Nephron progenitor cell (in vitro differentiated cells): ENCODE data around the gene SMYD4.
"Not testable (repeated sequence)": the region's sequence is repeated elsewhere in the genome, so short reads cannot be mapped to it uniquely, and the experiment has no call there.

Source experiments
- DNase-seq: peaks from one replicate; pipeline ENCODE4 v3.0.0; 2021
- H3K27ac Mint-ChIP-seq: 2 replicates; pipeline ENCODE4 v1.8.0; 2021; ENCODE audit warnings: mild to moderate bottlenecking, moderate library complexity, mixed read lengths
- H3K27me3 Mint-ChIP-seq: 2 replicates; pipeline ENCODE4 v1.8.0; 2021; ENCODE audit warnings: mild to moderate bottlenecking, low read depth, mixed read lengths; ENCODE audit not compliant: poor library complexity
- H3K36me3 Mint-ChIP-seq: 2 replicates; pipeline ENCODE4 v1.8.0; 2021; ENCODE audit warnings: low read depth, mixed read lengths
- H3K4me1 Mint-ChIP-seq: 2 replicates; pipeline ENCODE4 v1.8.0; 2021; ENCODE audit warnings: mixed read lengths
- H3K4me3 Mint-ChIP-seq: 2 replicates; pipeline ENCODE4 v1.8.0; 2021; ENCODE audit warnings: mild to moderate bottlenecking, moderate library complexity, mixed read lengths
- H3K9me3 Mint-ChIP-seq: 2 replicates; pipeline ENCODE4 v1.8.0; 2021; ENCODE audit warnings: mild to moderate bottlenecking, moderate library complexity, mixed read lengths
- TF ChIP-seq, protein P1 (sequence below): fragments of 200-600 bp; sonication (generic); IDR thresholded peaks from 2 replicates; pipeline ENCODE4 v1.5.0; 2021; ENCODE audit warnings: antibody characterized with exemption

The SMYD4 gene

DNA sequence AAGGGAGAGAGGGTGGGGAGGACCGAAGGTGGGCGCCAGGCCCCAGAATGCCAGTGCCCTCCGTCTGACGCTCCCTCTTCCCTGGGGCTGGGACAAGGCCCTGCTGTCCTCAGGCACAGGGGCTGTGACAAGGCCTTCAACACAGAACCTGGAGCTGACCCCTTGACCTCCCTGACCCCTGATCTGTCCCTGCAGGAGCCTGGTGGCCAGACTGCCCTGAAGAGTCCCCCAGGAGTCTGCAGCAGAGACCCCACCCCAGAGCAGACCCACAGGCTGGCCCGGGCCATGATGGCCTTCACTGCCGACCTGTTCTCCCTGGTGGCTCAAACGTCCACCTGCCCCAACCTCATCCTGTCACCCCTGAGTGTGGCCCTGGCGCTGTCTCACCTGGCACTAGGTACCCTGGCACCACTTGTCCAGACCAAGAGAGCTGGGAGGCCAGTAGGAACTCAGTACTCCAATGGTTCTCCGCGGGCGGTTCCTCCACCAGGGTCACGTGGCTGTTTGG, 84.1 kb downstream of the SMYD4 start:
- Mint-ChIP-seq H3K36me3 (no peaks in the 10 kb centered on the region), H3K4me3 (no peak overlapping the region), H3K4me1 (peaks cover 19% of the 10 kb centered on the region), H3K27me3 (peaks cover 7% of the 10 kb centered on the region), H3K9me3 (peaks cover 15% of the 10 kb centered on the region), H3K27ac (no peak overlapping the region)
- DNase-seq: no peak
- TF ChIP-seq, protein P1, sequence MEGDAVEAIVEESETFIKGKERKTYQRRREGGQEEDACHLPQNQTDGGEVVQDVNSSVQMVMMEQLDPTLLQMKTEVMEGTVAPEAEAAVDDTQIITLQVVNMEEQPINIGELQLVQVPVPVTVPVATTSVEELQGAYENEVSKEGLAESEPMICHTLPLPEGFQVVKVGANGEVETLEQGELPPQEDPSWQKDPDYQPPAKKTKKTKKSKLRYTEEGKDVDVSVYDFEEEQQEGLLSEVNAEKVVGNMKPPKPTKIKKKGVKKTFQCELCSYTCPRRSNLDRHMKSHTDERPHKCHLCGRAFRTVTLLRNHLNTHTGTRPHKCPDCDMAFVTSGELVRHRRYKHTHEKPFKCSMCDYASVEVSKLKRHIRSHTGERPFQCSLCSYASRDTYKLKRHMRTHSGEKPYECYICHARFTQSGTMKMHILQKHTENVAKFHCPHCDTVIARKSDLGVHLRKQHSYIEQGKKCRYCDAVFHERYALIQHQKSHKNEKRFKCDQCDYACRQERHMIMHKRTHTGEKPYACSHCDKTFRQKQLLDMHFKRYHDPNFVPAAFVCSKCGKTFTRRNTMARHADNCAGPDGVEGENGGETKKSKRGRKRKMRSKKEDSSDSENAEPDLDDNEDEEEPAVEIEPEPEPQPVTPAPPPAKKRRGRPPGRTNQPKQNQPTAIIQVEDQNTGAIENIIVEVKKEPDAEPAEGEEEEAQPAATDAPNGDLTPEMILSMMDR: no peak

DNA sequence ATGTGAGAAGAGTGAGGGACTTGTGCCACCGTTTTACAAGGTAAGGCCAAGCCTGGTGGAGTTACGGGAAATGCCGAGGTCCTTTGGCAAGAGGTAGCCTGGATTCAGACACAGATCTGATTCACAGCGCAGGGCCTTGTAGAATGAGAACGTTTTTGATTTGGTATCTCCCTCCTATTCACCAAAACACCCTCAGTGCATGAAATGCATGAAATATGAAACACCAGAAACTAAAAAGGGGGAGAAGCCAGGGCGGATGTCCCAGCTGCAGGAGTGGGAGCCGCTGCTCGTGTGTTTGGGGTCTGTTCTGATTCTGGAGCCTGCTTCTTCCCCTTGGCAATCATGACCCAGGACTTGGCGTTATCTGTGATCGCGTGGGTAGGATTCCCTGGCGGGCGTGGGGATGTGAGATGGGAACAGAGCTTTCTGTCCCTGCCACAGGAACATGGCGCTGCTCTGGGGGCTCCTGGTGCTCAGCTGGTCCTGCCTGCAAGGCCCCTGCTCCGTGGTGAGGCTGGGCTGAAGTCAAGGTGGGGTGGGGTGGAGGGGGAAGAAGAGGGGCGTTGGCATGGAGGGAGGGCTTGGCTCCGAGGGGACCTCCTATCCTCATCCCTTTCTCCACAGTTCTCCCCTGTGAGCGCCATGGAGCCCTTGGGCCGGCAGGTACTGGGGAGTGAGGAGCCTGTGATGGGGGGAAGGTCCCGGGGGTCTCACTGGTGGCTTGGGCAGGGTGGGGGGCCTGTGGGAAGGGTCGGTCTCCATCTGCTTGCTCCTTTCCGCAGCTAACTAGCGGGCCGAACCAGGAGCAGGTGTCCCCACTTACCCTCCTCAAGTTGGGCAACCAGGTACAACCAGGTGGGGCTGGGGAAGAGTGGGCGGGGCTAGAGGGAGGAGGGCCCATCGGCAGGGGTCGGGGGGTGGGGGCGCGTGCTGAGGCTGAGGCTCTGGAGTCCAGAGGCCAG, 84.9 kb downstream of the SMYD4 start:
- Mint-ChIP-seq H3K4me1 (peaks cover 18% of the 10 kb centered on the region), H3K4me3 (no peak overlapping the region)

GRCh38 chr17:1743088-1743439, 86.6 kb downstream of the SMYD4 start:
- DNase-seq: no peak

More for the DNA sequence above, 84.9 kb downstream of the SMYD4 start:
- Mint-ChIP-seq H3K36me3 (no peaks in the 10 kb centered on the region), H3K9me3 (peaks cover 15% of the 10 kb centered on the region), H3K27me3 (peaks cover 7% of the 10 kb centered on the region), H3K27ac (no peak overlapping the region)
- TF ChIP-seq, protein P1: no peak
- no peak for DNase-seq

DNA sequence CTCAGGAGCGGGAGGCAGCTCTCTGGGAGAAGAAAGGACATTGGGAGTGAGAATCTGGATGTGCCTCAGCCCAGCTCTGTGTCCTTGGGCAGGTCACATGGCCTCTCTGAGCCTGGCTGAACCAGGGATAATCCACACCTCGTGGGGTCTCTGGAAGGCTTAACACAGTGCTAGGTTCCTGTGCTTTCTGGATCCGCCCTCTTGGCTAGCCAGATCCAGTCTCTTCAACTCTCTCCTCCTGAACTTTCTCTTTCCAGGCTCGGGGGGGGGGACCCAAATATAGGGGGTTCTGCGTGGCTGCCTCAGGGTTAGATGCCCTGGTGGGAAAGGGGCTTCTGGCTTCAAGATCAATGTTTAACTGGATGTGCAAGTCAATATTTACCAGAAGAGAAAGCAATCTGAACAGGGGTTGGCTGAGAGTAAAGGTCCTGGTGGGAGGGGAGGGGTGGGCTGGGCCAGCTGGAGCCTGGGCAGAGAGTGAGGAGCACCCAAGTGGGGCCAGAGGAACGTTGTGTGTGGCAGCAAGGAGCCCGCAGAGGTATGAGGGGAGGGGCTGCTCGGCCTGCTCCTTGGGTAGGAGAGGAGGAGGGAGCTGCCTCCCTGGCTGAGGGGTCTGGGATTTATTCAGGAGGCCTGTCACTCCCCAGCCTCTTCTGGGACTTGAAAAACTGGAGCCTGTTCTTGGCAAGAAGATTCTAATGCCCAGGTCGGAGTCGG, 87.2 kb downstream of the SMYD4 start, which contains the start of gene SERPINF2:
SERPINF2 (plus strand) TSS at position 501 of the 717 bp plus-strand sequence. CDS start 2,125 bp downstream, outside the sequence.
- H3K4me3 Mint-ChIP-seq: no peak within 1 kb of the TSS

More at GRCh38 chr17:1743088-1743439, 86.6 kb downstream of the SMYD4 start:
- Mint-ChIP-seq H3K27ac (no peak overlapping the region), H3K4me3 (no peak overlapping the region), H3K27me3 (peaks cover 7% of the 10 kb centered on the region), H3K4me1 (peaks cover 11% of the 10 kb centered on the region), H3K9me3 (peaks cover 20% of the 10 kb centered on the region), H3K36me3 (peaks cover 2% of the 10 kb centered on the region)
- TF ChIP-seq, protein P1: no peak

DNA sequence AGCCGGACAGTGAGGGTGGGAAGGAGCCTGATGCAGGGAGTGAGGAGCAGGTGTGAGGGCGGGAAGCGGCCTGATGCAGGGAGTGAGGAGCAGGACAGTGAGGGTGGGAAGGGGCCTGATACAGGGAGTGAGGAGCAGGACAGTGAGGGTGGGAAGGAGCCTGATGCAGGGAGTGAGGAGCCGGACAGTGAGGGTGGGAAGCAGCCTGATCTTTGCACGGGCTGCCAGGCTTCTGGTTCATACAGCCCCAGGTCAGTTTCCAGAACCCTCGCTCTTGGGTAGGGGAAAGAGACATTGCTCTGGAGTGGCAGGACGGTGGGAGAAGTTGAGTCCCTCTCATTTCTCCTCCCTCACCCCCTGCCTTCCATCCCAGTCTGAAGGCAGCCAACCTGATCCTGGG, 87.8 kb downstream of the SMYD4 start:
- not testable (repeated sequence) for H3K27ac Mint-ChIP-seq, H3K4me3 Mint-ChIP-seq, H3K27me3 Mint-ChIP-seq, H3K36me3 Mint-ChIP-seq, DNase-seq
- Mint-ChIP-seq H3K4me1 (peaks cover 18% of the 10 kb centered on the region), H3K9me3 (peaks cover 23% of the 10 kb centered on the region)

More for the DNA sequence above, 87.2 kb downstream of the SMYD4 start, which contains the start of gene SERPINF2:
- Mint-ChIP-seq H3K27ac (no peak within 1 kb of the TSS), H3K36me3 (peaks cover 5% of the 10 kb centered on the region), H3K27me3 (peaks cover 7% of the 10 kb centered on the region), H3K9me3 (peaks cover 23% of the 10 kb centered on the region), H3K4me1 (peaks cover 16% of the 10 kb centered on the region)
- TF ChIP-seq, protein P1: no peak
- DNase-seq: no peak
